ENCODE data around the gene OVCA2.
A peak's percentile ranks its signal among the peaks of the same experiment; 100 is the strongest.

Gene OVCA2

DNA sequence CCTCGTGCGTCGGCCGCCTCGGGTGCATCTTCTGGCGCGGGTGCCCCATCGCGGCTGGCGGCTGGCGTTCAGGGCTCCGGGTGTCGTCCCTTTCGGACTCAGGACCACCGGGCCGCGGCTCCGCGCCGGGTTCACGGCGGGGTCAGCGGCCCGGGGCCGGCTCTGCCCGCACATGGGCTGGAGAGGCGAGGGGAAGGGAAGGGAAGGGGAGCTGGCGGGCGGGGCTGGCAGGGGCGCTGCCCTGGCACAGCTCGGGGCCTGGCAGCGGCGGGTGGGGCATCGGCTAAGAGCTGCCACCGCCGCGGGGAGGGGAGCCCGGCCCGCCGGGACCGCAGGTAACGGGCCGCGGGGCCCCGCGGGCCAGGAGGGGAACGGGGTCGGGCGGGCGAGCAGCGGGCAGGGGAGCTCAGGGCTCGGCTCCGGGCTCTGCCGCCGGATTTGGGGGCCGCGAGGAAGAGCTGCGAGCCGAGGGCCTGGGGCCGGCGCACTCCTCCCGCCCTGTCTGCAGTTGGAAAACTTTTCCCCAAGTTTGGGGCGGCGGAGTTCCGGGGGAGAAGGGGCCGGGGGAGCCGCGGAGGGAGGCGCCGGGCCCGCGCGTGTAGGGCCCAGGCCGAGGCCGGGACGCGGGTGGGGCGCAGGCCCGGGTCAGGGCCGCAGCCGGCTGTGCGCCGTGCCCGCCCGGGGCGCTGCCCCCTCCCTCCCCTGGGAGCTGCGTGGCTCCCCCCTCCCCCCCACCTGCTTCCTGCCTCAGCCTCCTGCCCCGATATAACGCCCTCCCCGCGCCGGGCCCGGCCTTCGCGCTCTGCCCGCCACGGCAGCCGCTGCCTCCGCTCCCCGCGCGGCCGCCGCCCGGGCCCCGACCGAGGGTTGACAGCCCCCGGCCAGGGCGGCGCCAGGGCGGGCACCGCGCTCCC, 13.7 kb downstream of the OVCA2 start:
- DNase-seq = no peak

GRCh38 chr17:2056206-2057174, 14.7 kb downstream of the OVCA2 start:
- DNase-seq = no peak

GRCh38 chr17:2057175-2057759, 15.4 kb downstream of the OVCA2 start:
- DNase-seq = no peak

GRCh38 chr17:2057760-2058585, 16.2 kb downstream of the OVCA2 start:
- DNase-seq = no peak

- peak; percentile 24 to 30 for DNase-seq
Measured at GRCh38 chr17:2058586-2059546, 17.0 kb downstream of the OVCA2 start.

- DNase-seq = no peak
Measured at GRCh38 chr17:2059547-2060384, 17.9 kb downstream of the OVCA2 start.

DNA sequence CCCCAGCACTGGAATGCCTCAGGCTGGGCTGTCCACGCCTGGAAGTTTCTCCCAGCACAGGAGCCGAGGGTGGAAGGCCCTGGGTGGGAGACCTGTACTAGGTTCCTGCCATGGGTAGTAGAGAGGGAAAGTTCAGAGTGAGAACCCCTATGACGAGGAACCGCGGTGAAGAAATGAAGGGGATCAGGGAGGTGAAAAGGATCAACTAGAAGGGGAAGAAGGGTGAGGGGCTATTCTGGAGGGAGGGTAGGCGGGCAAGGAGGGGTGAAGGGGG, 18.5 kb downstream of the OVCA2 start:
- DNase-seq = no peak

DNA sequence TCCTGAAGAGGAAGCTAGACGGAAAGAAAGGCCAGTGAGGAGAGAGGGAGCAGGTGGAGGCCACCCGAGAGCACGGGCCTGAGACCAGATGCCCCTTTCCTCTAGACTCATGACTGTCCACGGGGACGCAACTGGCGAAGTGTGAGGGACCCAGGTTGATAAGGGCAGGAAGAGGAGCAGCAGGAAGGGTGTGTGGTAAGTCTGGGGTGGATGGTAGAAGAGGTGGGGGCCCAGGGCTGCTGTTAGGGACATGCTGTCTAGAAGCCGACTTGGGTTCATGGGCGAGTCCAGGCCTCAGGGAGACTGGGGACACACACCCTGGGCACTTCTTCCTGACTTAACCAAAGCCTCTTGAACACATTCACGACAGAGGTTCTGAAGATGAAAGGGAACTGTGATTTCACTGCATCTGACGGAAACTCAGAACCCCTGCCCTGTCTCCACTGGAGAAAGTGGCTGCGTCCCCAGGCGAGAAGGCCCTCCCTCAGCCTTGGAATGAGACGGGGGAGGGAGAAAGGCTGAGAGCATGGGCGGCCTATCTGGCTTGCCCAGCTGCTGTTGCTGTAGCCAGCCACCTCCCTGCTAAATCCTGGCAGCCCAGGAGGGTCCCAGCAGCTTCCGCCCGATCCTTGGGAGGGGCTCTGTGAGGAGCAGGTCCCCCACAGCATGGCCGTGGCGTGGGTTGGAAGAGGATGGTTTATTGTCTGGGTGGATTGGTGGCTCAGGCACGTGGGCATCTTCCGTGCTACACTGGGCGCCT, 19.0 kb downstream of the OVCA2 start:
- no peak for DNase-seq

DNA sequence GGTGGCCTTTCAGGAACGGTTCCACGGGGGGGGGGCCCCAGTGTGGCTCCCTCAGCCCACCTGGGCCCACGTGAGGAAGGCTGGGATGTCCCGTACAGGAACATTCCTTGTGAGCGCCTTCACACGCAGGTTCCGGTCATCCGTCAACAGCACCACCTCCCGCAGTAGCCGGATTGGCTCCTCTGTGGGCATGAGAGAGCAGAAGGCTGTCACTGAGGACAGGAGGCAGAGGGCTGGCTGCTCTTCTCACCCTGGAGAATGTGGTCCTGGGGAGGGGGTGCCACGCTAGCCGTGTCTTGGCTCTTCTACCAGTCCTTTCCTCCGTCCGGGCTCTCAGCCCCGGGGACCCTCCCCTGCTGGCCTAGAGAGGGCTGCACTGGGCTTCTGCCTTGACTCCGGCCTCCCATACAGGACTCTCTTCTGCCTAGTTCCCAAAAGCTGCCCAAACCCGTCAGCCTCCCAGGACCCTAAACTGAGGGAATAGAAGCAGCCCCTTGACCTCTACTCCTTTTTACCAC, 19.7 kb downstream of the OVCA2 start:
- DNase-seq = no peak

DNA sequence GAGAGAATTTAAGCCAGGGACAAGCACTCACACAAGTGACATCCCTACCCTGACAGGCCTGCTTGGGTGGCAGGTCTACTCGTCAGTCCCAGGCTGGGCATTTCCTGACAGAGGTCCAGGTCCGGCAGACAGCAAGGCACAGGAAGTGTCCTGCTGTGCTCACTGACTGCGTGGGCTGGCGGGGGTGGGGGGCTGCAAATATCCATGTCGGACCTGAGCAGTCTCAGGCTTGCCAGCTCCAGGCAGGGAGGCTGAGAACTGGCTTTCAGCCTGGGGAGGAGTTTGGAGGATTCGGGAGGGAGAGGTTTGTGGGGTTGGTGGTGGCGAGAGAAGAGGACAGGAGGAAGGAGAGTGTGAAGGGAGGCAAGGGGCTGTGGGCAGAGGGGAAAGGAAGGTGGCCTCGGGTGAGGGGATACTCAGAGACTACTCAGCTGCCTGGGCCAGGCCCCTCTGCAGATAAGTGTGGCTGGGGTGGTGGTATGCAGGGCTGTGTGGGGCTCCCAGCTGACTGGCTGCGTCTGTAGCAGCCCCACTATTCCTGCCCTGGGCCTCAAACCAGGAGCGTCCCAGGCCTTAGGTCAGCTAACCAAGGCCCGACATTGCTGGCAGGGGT, 20.9 kb downstream of the OVCA2 start:
- no peak for DNase-seq

GRCh38 chr17:2063261-2064146, 21.7 kb downstream of the OVCA2 start:
- no peak for DNase-seq

GRCh38 chr17:2064147-2064489, 22.3 kb downstream of the OVCA2 start:
- DNase-seq = no peak

DNA sequence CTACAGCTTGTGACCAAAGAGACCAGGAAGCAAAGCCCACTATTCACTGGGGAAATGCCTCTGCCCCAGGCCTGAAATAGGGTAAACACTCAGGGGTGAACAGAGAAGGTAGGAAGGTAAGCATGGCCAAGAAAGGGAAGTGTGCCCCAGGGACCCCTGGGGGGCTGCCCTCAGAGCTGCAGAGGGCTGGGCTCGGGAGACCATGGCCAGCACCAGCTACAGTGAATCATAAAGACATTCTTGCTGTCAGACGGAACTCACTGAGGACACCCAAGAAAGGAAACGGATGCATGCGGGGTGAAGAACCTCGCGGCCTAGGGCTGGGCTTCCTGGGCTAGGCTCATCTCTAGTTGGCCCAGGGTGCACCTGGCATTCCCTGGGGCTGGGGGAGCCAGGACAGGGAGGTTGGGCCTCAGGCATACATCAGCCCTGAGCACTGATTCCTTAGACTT, 22.7 kb downstream of the OVCA2 start:
- no peak for DNase-seq

- peak in 1 of 2 experiments; percentile 15 for DNase-seq
Measured at GRCh38 chr17:2064980-2065785, 23.4 kb downstream of the OVCA2 start.

DNA sequence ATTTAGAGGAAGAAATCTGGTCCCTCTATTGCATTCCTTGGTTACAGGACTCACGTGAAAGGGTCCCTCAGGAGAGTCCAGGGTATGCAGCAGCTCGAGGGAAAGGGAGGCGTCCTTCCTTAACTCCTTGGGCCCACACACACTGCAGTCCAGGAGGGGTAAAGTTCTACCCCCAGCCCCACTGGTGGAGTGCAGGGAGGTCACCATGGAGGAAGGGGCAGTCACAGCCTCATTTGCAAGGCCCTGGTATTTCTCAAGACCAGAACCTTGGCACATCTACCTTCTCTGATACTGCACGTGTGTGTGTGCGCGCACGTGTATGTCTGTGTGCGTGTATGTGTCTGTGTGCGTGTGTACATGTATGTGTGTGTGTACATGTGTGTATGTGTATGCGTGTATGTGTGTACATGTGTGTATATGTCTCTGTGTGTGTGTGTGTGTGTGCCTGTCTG, 24.2 kb downstream of the OVCA2 start:
- no peak for DNase-seq

DNA sequence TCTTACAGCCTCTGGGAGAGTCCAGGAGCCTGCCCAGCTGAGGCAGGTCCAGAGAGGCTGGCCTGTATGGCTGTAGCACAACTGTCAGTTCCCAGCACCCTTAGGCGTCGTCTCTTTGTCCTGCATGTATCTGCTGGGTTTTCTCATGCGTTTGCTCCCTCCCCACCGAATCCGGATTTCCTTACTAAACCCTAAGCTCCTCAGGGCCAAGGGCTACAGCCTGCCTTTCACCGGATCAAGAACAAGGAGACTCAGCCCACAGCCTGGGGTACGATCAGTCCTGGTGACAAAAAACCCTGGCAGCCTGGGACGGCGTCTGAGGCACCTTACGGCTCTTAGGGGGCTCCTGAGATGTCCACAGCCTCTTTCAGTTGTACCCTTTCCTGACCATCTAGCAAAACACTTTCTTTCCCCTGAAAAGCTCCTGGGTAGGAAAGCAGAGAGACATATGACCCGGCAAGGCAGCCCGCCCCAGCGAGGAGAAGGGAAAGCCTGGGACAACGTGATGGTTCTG, 25.3 kb downstream of the OVCA2 start:
- DNase-seq = no peak

- DNase-seq = no peak
Measured at GRCh38 chr17:2067608-2068024, 25.8 kb downstream of the OVCA2 start.

All from AML-193 (cell line).